Endothelial cell of umbilical vein (primary cell): Measurements from ENCODE around the gene PAX9.

Source experiments
- CTCF ChIP-seq, 2 donors: IDR thresholded peaks; 1 replicate in 1 of 2; 2 replicates in 1 of 2; pipeline ENCODE4 v1.5.1; 2011; ENCODE audit warnings: low read length in 2 of 2, mild to moderate bottlenecking in 2 of 2, moderate library complexity in 2 of 2, control low read depth in 1 of 2, inconsistent platforms in 1 of 2, low read depth in 1 of 2; ENCODE audit not compliant: insufficient read depth in 1 of 2; ENCODE audit errors: extremely low read depth in 1 of 2
- EZH2 ChIP-seq: IDR thresholded peaks from 2 replicates; pipeline ENCODE4 v1.6.1; 2012; ENCODE audit warnings: borderline replicate concordance, low read depth, mild to moderate bottlenecking, moderate library complexity, low read length, inconsistent platforms; ENCODE audit not compliant: severe bottlenecking
- GATA2 ChIP-seq: IDR thresholded peaks from 2 replicates; pipeline ENCODE4 v1.7.0; 2011; ENCODE audit warnings: low read depth, mild to moderate bottlenecking, moderate library complexity, mixed read lengths, low read length; ENCODE audit not compliant: insufficient read length, insufficient read depth
- MAX ChIP-seq: IDR thresholded peaks from 2 replicates; pipeline ENCODE4 v1.6.1; 2011; ENCODE audit not compliant: insufficient read depth, insufficient read length
- POLR2A ChIP-seq: IDR thresholded peaks from 2 replicates; pipeline ENCODE4 v1.6.1; 2012; ENCODE audit warnings: low read depth, mild to moderate bottlenecking, control low read depth, low read length
- POLR2AphosphoS5 ChIP-seq: IDR thresholded peaks from 2 replicates; pipeline ENCODE4 v1.6.1; 2012; ENCODE audit warnings: low read depth, mild to moderate bottlenecking, control low read depth, low read length, moderate library complexity; ENCODE audit not compliant: insufficient read depth

- TF ChIP-seq CTCF (IDR thresholded peaks at IDR 0.05; ENCODE audit: extremely low read depth in 1 of 2, insufficient read depth in 1 of 2, low read depth in 1 of 2, low read length in 2 of 2) (no peak), POLR2A (no peak), EZH2 (no peak), GATA2 (no peak), MAX (no peak), POLR2AphosphoS5 (no peak)
Measured at GRCh38 chr14:36617824-36618223, 43.8 kb upstream of the PAX9 start.
